Fibroblast of pulmonary artery (primary cell): ENCODE measurements around the gene CES2.
"Not testable (repeated sequence)": the region's sequence is repeated elsewhere in the genome, so short reads cannot be mapped to it uniquely, and the experiment has no call there.

Experiments used
- DNase-seq: peaks from one replicate; pipeline ENCODE4 v3.0.0-alpha.2; 2010; ENCODE audit warnings: low read depth
- H3K4me3 ChIP-seq: replicated peaks from 2 replicates; pipeline ENCODE4 v1.5.1; 2011; ENCODE audit warnings: low read depth, mild to moderate bottlenecking, control low read depth, low read length, moderate library complexity
- TF ChIP-seq, protein P1 (sequence below): IDR thresholded peaks from 2 replicates; pipeline ENCODE4 v1.5.1; 2011; ENCODE audit warnings: mild to moderate bottlenecking, control low read depth, low read length, inconsistent platforms; ENCODE audit errors: missing control alignments

CES2 gene

GRCh38 chr16:66891360-66891759 is 44.0 kb upstream of the CES2 start:
- TF ChIP-seq, protein P1, sequence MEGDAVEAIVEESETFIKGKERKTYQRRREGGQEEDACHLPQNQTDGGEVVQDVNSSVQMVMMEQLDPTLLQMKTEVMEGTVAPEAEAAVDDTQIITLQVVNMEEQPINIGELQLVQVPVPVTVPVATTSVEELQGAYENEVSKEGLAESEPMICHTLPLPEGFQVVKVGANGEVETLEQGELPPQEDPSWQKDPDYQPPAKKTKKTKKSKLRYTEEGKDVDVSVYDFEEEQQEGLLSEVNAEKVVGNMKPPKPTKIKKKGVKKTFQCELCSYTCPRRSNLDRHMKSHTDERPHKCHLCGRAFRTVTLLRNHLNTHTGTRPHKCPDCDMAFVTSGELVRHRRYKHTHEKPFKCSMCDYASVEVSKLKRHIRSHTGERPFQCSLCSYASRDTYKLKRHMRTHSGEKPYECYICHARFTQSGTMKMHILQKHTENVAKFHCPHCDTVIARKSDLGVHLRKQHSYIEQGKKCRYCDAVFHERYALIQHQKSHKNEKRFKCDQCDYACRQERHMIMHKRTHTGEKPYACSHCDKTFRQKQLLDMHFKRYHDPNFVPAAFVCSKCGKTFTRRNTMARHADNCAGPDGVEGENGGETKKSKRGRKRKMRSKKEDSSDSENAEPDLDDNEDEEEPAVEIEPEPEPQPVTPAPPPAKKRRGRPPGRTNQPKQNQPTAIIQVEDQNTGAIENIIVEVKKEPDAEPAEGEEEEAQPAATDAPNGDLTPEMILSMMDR: no peak
- no peak overlapping the region for H3K4me3 ChIP-seq
- no peak for DNase-seq

DNA sequence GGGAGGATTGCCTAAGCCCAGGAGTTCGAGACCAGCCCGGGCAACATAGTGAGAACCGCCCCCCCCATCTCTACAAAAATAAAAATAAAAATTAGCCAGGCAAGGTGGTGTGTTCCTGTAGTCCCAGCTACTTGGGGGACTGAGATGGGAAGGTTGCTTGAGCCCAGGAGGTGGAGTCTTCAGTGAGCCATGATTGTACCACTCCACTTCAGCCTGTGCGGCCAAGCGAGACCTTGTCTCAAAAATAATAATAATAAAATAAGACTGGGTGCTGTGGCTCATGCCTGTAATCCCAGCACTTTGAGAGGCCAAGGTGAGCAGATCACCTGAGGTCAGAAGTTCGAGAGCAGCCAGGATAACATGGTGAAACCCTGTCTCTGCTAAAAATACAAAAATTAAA is 43.5 kb upstream of the CES2 start:
- DNase-seq: no peak
- TF ChIP-seq, protein P1: no peak
- H3K4me3 ChIP-seq: no peak overlapping the region

- no peak overlapping the region for H3K4me3 ChIP-seq
- no peak for DNase-seq
- TF ChIP-seq, protein P1: no peak
Measured at GRCh38 chr16:66894055-66894454, 41.3 kb upstream of the CES2 start.

DNA sequence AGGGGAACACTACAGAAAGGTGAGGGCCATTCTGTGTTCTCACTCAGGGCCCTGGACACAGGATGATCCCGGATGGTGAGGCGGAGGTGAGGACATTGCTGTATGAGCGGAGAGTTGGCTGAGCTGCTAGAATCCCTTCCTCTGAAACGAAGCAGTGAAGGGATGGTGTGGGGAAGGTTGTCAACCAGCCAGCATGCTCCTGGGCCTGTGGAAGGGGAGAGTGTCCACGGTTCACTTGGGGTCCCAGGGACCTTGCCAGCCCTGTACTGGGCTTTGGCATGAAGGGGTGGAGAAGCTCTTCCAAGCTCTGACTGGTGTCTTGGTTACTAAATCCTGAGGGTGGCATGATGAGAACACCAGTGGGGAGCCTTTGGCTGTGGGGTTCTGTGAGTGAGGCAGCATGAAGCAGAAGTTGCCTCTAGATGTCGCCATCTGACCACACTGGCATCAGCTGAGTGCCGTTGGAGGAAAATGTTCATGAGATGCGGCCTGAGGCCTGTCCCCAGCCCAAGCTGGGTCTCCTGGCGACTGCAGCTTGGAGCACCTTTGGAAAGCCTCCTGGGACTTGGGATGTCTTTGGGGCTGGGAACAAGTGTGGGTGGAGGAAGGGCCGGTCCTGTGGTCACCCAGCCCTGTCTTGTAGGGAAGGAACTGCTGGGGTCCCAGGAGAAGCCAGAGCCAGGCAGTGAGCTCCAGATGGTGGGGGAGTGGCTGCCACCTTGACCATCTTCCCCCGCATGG is 40.2 kb upstream of the CES2 start:
- TF ChIP-seq, protein P1: peak; percentile 86
- DNase-seq: peak; percentile 84
- no peak overlapping the region for H3K4me3 ChIP-seq

- DNase-seq: no peak
- TF ChIP-seq, protein P1: no peak
- H3K4me3 ChIP-seq: no peak overlapping the region
Measured at GRCh38 chr16:66895689-66895979, 39.7 kb upstream of the CES2 start.

DNA sequence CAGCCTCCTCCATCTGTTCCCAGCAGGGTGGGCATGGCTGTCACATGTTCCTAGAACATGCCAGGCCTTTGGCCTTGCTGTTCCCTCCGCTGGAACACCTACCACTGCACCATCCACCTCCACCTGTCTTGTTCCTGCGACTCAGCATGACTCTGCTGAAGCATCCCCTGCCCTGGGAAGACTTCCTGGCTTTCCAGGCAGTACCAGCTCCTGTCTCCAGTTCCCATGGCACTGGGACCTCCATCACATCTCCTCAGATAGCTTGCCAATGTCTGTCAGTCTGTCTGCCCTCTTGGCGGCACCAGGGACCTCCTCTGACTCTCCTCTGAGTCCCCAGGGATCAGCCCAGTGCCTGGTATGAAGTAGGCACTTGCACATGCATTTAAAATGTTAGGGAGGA is 39.3 kb upstream of the CES2 start:
- TF ChIP-seq, protein P1: no peak
- no peak for DNase-seq
- no peak overlapping the region for H3K4me3 ChIP-seq

DNA sequence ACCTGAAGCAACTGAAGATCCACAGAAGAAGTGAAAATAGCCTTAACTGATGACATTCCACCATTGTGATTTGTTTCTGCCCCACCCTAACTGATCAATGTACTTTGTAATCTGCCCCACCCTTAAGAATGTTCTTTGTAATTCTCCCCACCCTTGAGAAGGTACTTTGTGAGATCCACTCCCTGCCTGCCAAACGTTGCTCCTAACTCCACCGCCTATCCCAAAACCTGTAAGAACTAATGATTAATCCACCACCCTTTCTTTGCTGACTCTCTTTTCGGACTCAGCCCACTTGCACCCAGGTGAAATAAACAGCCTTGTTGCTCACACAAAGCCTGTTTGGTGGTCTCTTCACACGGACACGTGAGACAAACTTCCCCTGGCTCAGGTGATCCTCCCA is 38.6 kb upstream of the CES2 start:
- DNase-seq, H3K4me3 ChIP-seq: not testable (repeated sequence)
